ENCODE data around the gene FIGNL1. TPM values are rescaled to one million over a fixed set of nuclear protein-coding genes. Genes with fewer than 3 reads are reported as not detected.

Gene FIGNL1
- total and polyA plus RNA-seq, 2 donors (not counting 3 experiments of a cell fraction or from before 2014, with no cell fraction given), result 20.8 to 49.3 TPM

- POLR2A ChIA-PET, result no interaction called here
- no peak for FAIRE-seq
These were observed 18.3 kb downstream of the FIGNL1 start for GRCh38 chr7:50431722-50432305.

GRCh38 chr7:50431316-50431715, 18.8 kb downstream of the FIGNL1 start:
- dilution Hi-C loops (cut with MboI; ENCODE audit: extremely low pct_ligation_motif_present, low sequenced_read_pairs), result no loop called here
- BruUV-seq (replicated peaks), result no TSS peak
- POLR2A ChIA-PET, result no interaction called here

More at GRCh38 chr7:50431722-50432305, 18.3 kb downstream of the FIGNL1 start:
- no peak for DNase-seq (ENCODE audit: low read depth, low spot score)
- H3K36me3 ChIP-seq (ENCODE audit: control insufficient read depth in 2 of 2, extremely low read depth in 1 of 2, insufficient read depth in 2 of 2, low read length in 2 of 2), result no peaks in the 10 kb centered on the region
- no peak overlapping the region for H2AFZ ChIP-seq (ENCODE audit: low read depth, low read length)
- no peak overlapping the region for H3K27ac ChIP-seq (ENCODE audit: insufficient read depth, low read depth, low read length)
- no peak overlapping the region for H3K4me2 ChIP-seq (ENCODE audit: insufficient read depth, low read length)
- H3K4me1 ChIP-seq (ENCODE audit: control insufficient read depth, extremely low read depth, insufficient read depth, low read length), result peaks cover 7% of the 10 kb centered on the region
- H3K9ac ChIP-seq (replicated peaks; ENCODE audit: extremely low read depth, insufficient read depth, low read length), result no peak overlapping the region
- H3K79me2 ChIP-seq (ENCODE audit: control insufficient read depth, insufficient read depth, low read length), result no peaks in the 10 kb centered on the region
- H3K9me1 ChIP-seq (replicated peaks; ENCODE audit: control insufficient read depth, extremely low read depth, insufficient read depth, low read length), result no peaks in the 10 kb centered on the region
- no peaks in the 10 kb centered on the region for H4K20me1 ChIP-seq (replicated peaks; ENCODE audit: control insufficient read depth, extremely low read depth, insufficient read depth, low read length)
- intact Hi-C loops (cut with micrococcal nuclease), result no loop called here
- no peak for TF ChIP-seq MAX (IDR thresholded peaks at IDR 0.05; ENCODE audit: insufficient read depth, insufficient read length)
- H3K4me3 ChIP-seq (replicated peaks in 1 of 3; ENCODE audit: insufficient read depth in 1 of 3, low read depth in 1 of 3, low read length in 3 of 3), result no peak overlapping the region
- CTCF ChIA-PET, result interaction anchor here (1.8 kb wide), 1 partner anchor 13 kb away, joined by 7 read pairs; no protein-coding TSS in a partner anchor
- dilution Hi-C loops (cut with MboI; ENCODE audit: extremely low pct_ligation_motif_present, low sequenced_read_pairs), result no loop called here
- BruUV-seq (replicated peaks), result no TSS peak
- no peaks in the 10 kb centered on the region for H3K27me3 ChIP-seq (ENCODE audit: control insufficient read depth in 2 of 2, insufficient read depth in 2 of 2, low read length in 2 of 2)
- no peaks in the 10 kb centered on the region for H3K9me3 ChIP-seq (replicated peaks; ENCODE audit: control insufficient read depth, insufficient read depth, low read length)

More at GRCh38 chr7:50431316-50431715, 18.8 kb downstream of the FIGNL1 start:
- intact Hi-C loops (cut with micrococcal nuclease), result no loop called here
- CTCF ChIA-PET, result interaction anchor here (1.8 kb wide), 1 partner anchor 13 kb away, joined by 7 read pairs; no protein-coding TSS in a partner anchor
- no peaks in the 10 kb centered on the region for H3K27me3 ChIP-seq (ENCODE audit: control insufficient read depth in 2 of 2, insufficient read depth in 2 of 2, low read length in 2 of 2)
- H3K27ac ChIP-seq (ENCODE audit: insufficient read depth, low read depth, low read length), result no peak overlapping the region
- H4K20me1 ChIP-seq (replicated peaks; ENCODE audit: control insufficient read depth, extremely low read depth, insufficient read depth, low read length), result no peaks in the 10 kb centered on the region
- no peaks in the 10 kb centered on the region for H3K9me3 ChIP-seq (replicated peaks; ENCODE audit: control insufficient read depth, insufficient read depth, low read length)
- TF ChIP-seq CTCF (IDR thresholded peaks at IDR 0.05; ENCODE audit: extremely low read depth in 1 of 2, insufficient read depth in 1 of 2, low read depth in 1 of 2, low read length in 2 of 2), result no peak
- TF ChIP-seq GATA2 (IDR thresholded peaks at IDR 0.05; ENCODE audit: insufficient read depth, insufficient read length, low read depth, low read length), result no peak
- TF ChIP-seq JUN (IDR thresholded peaks at IDR 0.05; ENCODE audit: borderline replicate concordance, insufficient read depth, insufficient read length, low read depth), result no peak
- TF ChIP-seq POLR2A (IDR thresholded peaks at IDR 0.05; ENCODE audit: low read depth, low read length), result no peak
- TF ChIP-seq POLR2AphosphoS5 (IDR thresholded peaks at IDR 0.05; ENCODE audit: insufficient read depth, low read depth, low read length), result no peak
- no peak for TF ChIP-seq MYC (IDR thresholded peaks at IDR 0.05; ENCODE audit: low read depth, low read length)
- no peak for TF ChIP-seq MAX (IDR thresholded peaks at IDR 0.05; ENCODE audit: insufficient read depth, insufficient read length)
- TF ChIP-seq FOS (IDR thresholded peaks at IDR 0.05; ENCODE audit: borderline replicate concordance, insufficient read depth, low read length), result no peak
- H3K79me2 ChIP-seq (ENCODE audit: control insufficient read depth, insufficient read depth, low read length), result no peaks in the 10 kb centered on the region
- no peaks in the 10 kb centered on the region for H3K9me1 ChIP-seq (replicated peaks; ENCODE audit: control insufficient read depth, extremely low read depth, insufficient read depth, low read length)
- no peak overlapping the region for H3K4me2 ChIP-seq (ENCODE audit: insufficient read depth, low read length)
- H3K9ac ChIP-seq (replicated peaks; ENCODE audit: extremely low read depth, insufficient read depth, low read length), result no peak overlapping the region
- no peak for FAIRE-seq
- no peak for DNase-seq (ENCODE audit: low read depth, low spot score)
- H2AFZ ChIP-seq (ENCODE audit: low read depth, low read length), result no peak overlapping the region
- no peak overlapping the region for H3K4me3 ChIP-seq (replicated peaks in 1 of 3; ENCODE audit: insufficient read depth in 1 of 3, low read depth in 1 of 3, low read length in 3 of 3)
- peaks cover 6% of the 10 kb centered on the region for H3K4me1 ChIP-seq (ENCODE audit: control insufficient read depth, extremely low read depth, insufficient read depth, low read length)
- no peaks in the 10 kb centered on the region for H3K36me3 ChIP-seq (ENCODE audit: control insufficient read depth in 2 of 2, extremely low read depth in 1 of 2, insufficient read depth in 2 of 2, low read length in 2 of 2)

Measured in endothelial cell of umbilical vein (primary cell).